SU-DHL-6 (cell line): Measurements from ENCODE around the gene NCKAP5.

Source experiments
- H2AFZ ChIP-seq: fragments of 200-600 bp; sonication (generic); 2 replicates; pipeline ENCODE4 v1.6.1; 2014; ENCODE audit warnings: low read depth, mild to moderate bottlenecking, moderate library complexity, mixed read lengths, antibody characterized with exemption, low read length; ENCODE audit not compliant: severe bottlenecking
- H3F3A ChIP-seq: fragments of 200-600 bp; shearing (Covaris generic); 2 replicates; pipeline ENCODE4 v1.6.0; 2016; ENCODE audit warnings: antibody characterized with exemption, mild to moderate bottlenecking; ENCODE audit not compliant: insufficient read depth
- H3K27ac ChIP-seq: fragments of 200-600 bp; sonication (generic); 2 replicates; pipeline ENCODE4 v1.5.1; 2016; ENCODE audit warnings: low read depth, mild to moderate bottlenecking, low read length, moderate library complexity, mixed read lengths
- H3K27me3 ChIP-seq: fragments of 200-600 bp; sonication (generic), shearing (Covaris generic); 2 replicates; pipeline ENCODE4 v1.6.0; 2014; ENCODE audit warnings: mild to moderate bottlenecking, low read length
- H3K36me3 ChIP-seq: fragments of 200-600 bp; sonication (generic); 2 replicates; pipeline ENCODE4 v1.6.1; 2014; ENCODE audit warnings: mild to moderate bottlenecking, low read length, mixed read lengths
- H3K4me2 ChIP-seq: fragments of 300-600, 200-600 bp; shearing (Covaris generic), sonication (generic); 2 replicates; pipeline ENCODE4 v1.6.0; 2014; ENCODE audit warnings: low read length, low read depth, mild to moderate bottlenecking; ENCODE audit not compliant: poor library complexity, severe bottlenecking
- H3K4me3 ChIP-seq: fragments of 200-600 bp; sonication (generic); 2 replicates; pipeline ENCODE4 v1.5.1; 2014; ENCODE audit warnings: antibody characterized with exemption, low read length, mild to moderate bottlenecking, mixed read lengths; ENCODE audit not compliant: insufficient read depth, poor library complexity, severe bottlenecking
- H3K79me2 ChIP-seq: fragments of 200-600 bp; sonication (generic); 2 replicates; pipeline ENCODE4 v1.6.1; 2014; ENCODE audit warnings: mild to moderate bottlenecking, low read length, moderate library complexity; ENCODE audit not compliant: insufficient read depth
- H3K9ac ChIP-seq: fragments of 200-600 bp; sonication (generic); 2 replicates; pipeline ENCODE4 v1.7.0; 2014; ENCODE audit warnings: mild to moderate bottlenecking, low read length
- H3K9me2 ChIP-seq: fragments of 200-600 bp; sonication (generic); replicated peaks from 2 replicates; pipeline ENCODE4 v1.6.1; 2014; ENCODE audit warnings: low read length; ENCODE audit not compliant: insufficient read depth
- H3K9me3 ChIP-seq: fragments of 200-600 bp; sonication (generic); 2 replicates; pipeline ENCODE4 v1.6.1; 2014; ENCODE audit warnings: low read length, mixed read lengths; ENCODE audit not compliant: insufficient read depth
- H4K20me1 ChIP-seq: fragments of 200-600 bp; sonication (generic); 2 replicates; pipeline ENCODE4 v1.6.1; 2014; ENCODE audit warnings: low read depth, mild to moderate bottlenecking, antibody characterized with exemption, low read length, moderate library complexity, mixed read lengths
- CTCF ChIP-seq: fragments of 200-600 bp; sonication (generic); IDR thresholded peaks from one replicate; pipeline ENCODE4 v1.5.1; 2017; ENCODE audit warnings: antibody characterized with exemption, mild to moderate bottlenecking, low read length, moderate library complexity; ENCODE audit not compliant: insufficient read depth, poor library complexity, severe bottlenecking
- EZH2phosphoT487 ChIP-seq: fragments of 200-600 bp; sonication (generic), shearing (Covaris generic); conservative IDR thresholded peaks from 2 replicates; pipeline ENCODE4 v1.6.1; 2018; ENCODE audit warnings: mild to moderate bottlenecking, antibody characterized with exemption, low read length, moderate library complexity, mixed read lengths

Gene NCKAP5

GRCh38 chr2:133152801-133153200 lies 415.5 kb downstream of the NCKAP5 start:
- no peak overlapping the region for H3K27ac ChIP-seq
- H2AFZ ChIP-seq, result no peak overlapping the region
- no peaks in the 10 kb centered on the region for H3K36me3 ChIP-seq
- no peaks in the 10 kb centered on the region for H3K79me2 ChIP-seq
- H3F3A ChIP-seq, result no peaks in the 10 kb centered on the region
- no peaks in the 10 kb centered on the region for H4K20me1 ChIP-seq
- H3K9me3 ChIP-seq, result no peaks in the 10 kb centered on the region
- H3K9me2 ChIP-seq, result no peaks in the 10 kb centered on the region
- no peaks in the 10 kb centered on the region for H3K27me3 ChIP-seq
- no peak overlapping the region for H3K4me2 ChIP-seq
- H3K9ac ChIP-seq, result no peak overlapping the region
- TF ChIP-seq CTCF, result no peak
- TF ChIP-seq EZH2phosphoT487, result no peak
- no peak overlapping the region for H3K4me3 ChIP-seq

DNA sequence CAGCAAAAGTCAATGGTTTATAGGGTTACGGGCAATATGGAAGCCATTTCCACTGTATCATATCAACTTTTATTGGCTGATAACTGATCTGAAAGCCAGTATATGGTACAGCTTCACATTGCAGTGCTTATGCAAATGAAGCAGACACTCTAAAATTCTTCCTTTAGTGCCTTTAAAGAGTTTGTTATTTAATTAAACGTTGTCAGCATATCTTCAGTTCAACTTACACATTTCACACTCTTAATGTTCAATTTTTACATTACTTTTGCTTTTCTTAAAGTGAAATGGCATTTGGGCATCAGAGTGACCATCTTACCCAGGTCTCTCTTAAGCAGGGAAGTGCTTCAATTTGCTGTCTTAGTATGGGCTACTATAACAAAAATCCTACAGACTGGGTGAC lies 420.1 kb downstream of the NCKAP5 start:
- no peak overlapping the region for H3K4me2 ChIP-seq
- no peaks in the 10 kb centered on the region for H3K27me3 ChIP-seq

GRCh38 chr2:133146893-133147292 lies 421.4 kb downstream of the NCKAP5 start:
- H3K9ac ChIP-seq, result no peak overlapping the region
- no peaks in the 10 kb centered on the region for H3K36me3 ChIP-seq
- no peak overlapping the region for H2AFZ ChIP-seq
- no peak overlapping the region for H3K4me2 ChIP-seq
- no peaks in the 10 kb centered on the region for H4K20me1 ChIP-seq
- no peaks in the 10 kb centered on the region for H3K9me2 ChIP-seq
- TF ChIP-seq EZH2phosphoT487, result no peak
- no peak for TF ChIP-seq CTCF
- H3K9me3 ChIP-seq, result no peaks in the 10 kb centered on the region
- H3K27me3 ChIP-seq, result no peaks in the 10 kb centered on the region
- H3K27ac ChIP-seq, result no peak overlapping the region
- no peak overlapping the region for H3K4me3 ChIP-seq
- H3K79me2 ChIP-seq, result no peaks in the 10 kb centered on the region
- H3F3A ChIP-seq, result no peaks in the 10 kb centered on the region

More for the DNA sequence above, 420.1 kb downstream of the NCKAP5 start:
- Histone ChIP-seq H3K9me3 (no peaks in the 10 kb centered on the region), H2AFZ (no peak overlapping the region), H3K36me3 (no peaks in the 10 kb centered on the region), H3K4me3 (no peak overlapping the region), H3K9me2 (no peaks in the 10 kb centered on the region), H3K27ac (no peak overlapping the region), H3K9ac (no peak overlapping the region), H4K20me1 (no peaks in the 10 kb centered on the region), H3K79me2 (no peaks in the 10 kb centered on the region), H3F3A (no peaks in the 10 kb centered on the region)
- no peak for TF ChIP-seq EZH2phosphoT487
- TF ChIP-seq CTCF, result no peak

DNA sequence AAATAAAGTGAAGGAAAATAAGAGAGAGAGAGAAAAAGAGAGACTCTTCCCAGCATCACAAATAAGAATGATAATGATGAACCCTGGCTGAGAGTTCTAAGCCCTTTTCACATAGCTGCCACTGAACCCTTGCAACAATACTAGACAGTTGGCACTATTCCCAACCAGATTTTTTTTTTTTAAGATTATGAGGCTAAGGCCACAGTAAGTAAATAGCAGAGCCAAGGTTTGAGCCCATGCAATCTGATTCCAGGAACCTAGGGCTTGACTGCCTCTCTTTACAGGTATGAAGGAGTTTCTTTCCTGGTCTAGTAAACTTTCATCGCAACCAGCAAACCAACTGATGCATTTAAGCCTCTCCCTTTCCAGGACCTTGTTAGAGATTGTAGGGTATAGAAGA lies 424.6 kb downstream of the NCKAP5 start:
- Histone ChIP-seq H3K4me2 (no peak overlapping the region), H3K36me3 (no peaks in the 10 kb centered on the region), H3K79me2 (no peaks in the 10 kb centered on the region), H4K20me1 (no peaks in the 10 kb centered on the region), H3K27ac (no peak overlapping the region), H3K9me2 (no peaks in the 10 kb centered on the region), H3K27me3 (no peaks in the 10 kb centered on the region), H3F3A (no peaks in the 10 kb centered on the region), H3K9me3 (no peaks in the 10 kb centered on the region), H3K4me3 (no peak overlapping the region), H2AFZ (no peak overlapping the region), H3K9ac (no peak overlapping the region)
- TF ChIP-seq CTCF (no peak), EZH2phosphoT487 (no peak)
